ENCODE measurements around the gene CCDC88C.

The CCDC88C gene

DNA sequence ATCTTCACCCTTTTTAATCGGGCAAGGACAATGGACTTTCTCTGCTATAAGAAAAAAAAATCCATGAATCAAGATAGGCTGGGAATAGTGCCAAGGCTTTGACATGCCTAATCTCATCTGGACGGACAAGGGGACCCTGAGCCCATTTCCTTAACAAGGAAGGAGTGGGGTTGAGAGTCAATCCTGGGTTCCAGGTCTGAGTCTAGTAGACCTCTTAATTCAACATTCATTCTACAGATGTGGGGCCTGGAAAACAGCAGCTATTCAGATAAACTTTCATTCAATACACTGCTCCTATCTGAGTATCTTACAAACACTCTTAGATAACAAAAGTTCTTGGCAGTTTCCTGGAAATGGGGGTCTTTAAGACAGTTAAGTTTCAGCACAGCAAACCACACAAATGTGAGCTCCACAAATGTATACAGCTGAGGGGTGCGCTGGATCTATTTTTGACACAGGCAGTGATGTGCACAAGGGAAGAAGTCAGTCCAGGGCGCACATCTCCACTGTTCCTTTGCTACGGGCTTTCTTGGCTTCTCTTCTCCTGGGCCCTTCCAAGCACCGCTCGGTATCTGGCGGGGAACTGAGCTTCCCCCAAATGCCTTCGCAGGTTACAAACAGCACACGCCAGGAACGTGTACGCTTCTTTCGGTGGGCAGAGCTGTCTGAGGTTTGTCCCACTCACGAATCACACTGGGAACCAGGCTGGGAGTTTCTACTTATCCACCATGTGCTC lies 90.9 kb downstream of the CCDC88C start:
- DNase-seq = no peak

DNA sequence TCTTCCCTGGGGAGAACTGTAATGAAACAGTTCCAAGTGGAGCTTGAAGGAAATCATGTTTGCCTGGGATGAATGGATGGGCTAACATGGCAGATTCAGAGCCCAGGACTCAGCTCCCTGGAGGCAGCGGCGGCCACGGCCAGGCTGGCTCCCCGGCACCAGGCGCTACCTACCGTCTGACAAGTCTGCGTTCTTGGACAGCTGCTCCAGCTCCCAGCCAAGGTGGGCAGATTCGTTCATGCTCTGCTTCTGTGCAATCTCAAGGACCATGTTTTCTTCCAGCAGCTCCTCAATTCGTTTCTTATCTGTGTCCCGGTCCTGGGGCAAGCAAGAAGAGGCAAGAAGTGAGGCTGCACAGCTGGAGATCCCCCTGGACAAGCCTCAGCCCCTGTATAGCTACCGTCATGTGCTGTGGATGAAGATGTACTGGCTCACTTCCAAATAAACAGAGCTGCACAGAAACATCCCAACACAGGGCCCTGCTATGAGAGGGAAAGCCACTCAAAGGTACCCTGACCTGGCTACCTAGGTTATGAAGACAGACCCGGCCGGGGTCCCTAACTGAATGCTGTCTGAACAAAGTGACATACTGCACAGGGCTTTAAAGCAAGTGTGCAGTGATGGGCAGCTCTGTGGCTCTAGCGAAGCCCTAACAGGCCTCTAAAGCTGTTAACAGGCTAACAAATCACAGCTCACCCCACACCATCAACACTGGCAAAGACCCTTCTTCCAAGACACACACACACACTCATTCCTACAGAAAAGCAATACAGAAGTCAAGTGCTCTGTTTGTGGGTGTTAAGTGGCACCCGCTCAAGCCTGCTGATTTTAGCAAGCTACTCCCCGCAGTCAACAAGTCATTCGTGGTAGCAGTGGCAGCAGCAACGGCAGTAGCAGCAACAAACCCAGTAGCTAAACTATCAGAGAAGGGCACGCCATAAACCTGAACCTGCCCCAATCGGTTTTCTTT lies 92.7 kb downstream of the CCDC88C start:
- peak; percentile 19 to 31 for DNase-seq

GRCh38 chr14:91323671-91324605 lies 93.7 kb downstream of the CCDC88C start:
- DNase-seq = peak; percentile 91 to 92

DNA sequence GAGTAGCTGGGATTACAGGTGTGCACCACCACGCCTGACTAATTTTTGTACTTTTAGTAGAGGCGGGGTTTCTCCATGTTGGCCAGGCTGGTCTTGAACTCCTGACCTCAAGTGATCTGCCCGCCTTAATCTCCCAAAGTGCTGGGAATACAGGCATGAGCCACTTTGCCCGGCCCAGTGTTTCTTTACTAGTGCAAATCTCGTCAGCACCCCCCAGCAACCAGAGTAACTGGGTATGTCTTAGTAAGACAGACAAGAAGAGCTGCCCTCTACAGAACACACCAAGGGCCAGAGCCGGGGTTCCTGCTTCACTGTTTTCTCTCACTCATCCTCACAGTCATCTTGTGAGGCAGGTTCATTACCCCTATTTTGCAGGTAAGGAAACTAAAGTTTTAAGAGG lies 94.6 kb downstream of the CCDC88C start:
- no peak for DNase-seq

GRCh38 chr14:91322623-91323022 lies 95.0 kb downstream of the CCDC88C start:
- no peak for DNase-seq

DNA sequence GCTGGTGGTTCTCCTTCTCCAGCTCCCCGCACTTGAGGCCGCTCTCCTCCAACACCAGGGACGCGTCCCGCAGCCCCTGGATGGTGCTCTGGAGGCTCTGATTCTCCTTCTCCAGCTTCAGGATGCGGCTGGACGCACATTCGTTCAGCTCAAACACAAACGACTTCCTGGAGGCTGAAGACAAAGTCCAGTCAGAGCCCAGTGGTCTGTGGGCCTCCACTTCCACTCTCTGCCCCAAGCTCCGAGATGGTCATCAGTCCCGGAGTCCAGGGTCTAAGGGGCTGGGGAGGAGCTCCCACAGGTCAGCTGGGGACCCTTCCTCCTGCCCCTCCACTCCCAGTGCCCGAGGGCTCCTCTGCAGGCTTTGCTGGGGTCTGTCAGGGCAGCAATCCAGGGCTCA lies 96.5 kb downstream of the CCDC88C start:
- DNase-seq = no peak

- DNase-seq = no peak
Measured at GRCh38 chr14:91320266-91320665, 97.4 kb downstream of the CCDC88C start.

DNA sequence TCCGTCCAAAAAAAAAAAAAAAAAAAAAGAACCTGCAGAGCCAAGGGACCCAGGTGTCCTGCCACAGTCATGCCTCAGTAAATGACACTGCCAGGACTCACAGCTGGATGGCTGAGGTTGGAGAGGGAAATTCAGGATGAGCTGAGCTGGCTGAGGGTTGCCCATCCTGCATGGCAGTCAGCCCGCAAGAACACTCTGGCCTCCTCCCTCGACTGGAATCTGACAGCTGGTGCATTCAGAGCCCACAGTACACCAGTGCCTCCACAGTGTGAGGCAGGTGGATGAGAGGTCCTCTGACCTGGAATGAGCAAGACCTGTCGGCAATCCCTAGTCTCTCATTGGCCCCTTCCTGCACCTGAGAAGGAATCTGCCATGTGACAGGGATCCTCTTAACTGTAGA lies 98.7 kb downstream of the CCDC88C start:
- no peak for DNase-seq

GRCh38 chr14:91317381-91318308 lies 100.0 kb downstream of the CCDC88C start:
- DNase-seq = peak; percentile 80 to 83

DNA sequence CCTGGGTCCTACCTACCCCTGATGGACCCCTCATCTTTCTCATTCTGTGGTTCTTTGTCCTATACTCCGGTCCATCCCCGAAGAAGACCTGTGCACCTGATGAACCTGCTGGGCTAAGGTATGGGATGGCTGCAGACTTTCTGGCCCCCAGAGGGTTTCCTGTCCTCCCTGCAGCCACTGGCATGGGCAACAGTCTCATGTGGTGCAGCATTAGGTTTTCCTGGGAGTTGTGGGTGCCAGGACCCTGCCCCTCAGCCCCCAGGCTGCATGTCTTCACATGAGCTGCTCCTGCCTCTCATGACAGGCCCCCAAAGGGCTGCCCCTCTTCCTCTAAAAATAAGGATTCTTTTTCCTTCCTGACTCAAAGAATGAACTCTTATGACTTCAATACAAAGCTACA lies 100.9 kb downstream of the CCDC88C start:
- DNase-seq = no peak

DNA sequence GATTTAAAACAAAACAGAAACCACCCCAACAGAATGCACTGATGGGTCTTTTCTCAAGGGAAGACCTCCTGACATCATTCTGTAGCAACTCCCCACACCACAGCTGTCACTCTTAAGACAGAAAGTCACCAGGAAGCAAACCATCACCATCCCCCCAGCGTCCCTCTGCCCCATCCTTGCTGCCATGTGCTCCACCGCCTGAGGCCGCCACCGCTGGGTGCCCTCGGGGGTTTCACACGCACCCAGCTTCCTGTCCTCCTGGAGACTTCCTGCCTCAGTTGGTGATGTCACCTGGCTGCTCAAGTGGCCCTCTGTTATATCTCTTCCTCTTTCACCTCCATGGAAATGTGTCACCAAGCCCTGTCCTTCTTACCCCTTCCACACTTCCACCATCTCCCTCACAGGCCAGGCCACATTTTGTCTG lies 101.8 kb downstream of the CCDC88C start:
- peak; percentile 88 to 90 for DNase-seq

DNA sequence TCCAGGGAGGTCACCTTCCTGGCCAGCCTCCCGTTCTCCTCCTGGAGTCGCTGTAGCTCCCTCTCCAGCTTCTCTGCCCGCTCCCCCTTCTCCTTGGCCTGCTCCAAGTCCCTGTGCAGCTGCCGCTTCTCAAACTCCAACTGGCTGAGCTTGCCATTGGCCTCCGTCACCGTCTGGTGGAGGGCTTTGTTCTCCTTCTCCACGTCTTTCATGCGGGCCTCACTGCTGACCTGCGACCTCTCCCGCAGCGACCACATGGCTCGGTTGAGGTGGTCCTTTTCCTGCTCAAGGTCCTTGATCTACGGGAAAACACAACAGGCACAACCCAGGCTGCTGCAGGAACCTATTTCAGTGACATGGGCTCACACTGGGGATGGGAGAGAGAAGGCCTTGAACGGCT lies 103.8 kb downstream of the CCDC88C start:
- no peak for DNase-seq

DNA sequence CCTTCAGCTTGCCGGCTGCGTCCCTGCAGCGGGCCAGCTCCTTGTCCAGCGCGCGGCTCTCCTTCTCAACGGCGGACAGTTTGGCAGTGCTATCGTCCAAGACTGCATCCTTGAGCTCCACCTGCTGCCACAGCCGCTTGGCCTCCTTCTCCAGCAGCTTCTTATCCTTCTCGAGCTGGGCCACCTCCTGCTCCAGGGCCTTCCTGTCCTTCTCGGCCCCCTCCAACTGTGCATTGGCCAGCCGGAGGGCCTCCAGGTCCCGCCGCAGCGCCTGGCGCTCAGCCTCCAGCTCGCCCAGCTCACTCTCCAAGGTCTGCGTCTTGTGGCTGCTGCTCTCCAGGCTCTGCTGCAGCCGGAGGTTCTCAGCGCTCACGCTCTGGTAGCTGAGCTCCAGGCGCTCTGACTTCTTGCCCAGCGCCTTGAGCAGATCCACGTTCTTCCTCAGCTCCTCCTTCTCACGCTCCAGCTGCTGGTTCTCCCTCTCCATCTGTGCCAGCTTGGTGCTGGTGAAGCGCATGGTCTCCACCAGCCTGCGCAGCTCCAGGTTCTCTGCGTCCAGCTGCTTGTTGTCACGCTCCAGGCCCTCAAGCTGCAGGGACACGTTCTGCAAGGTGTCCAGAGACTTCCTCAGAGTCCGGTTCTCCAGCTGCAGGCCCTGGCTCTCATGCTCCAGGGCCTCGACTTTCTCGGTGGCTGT lies 104.3 kb downstream of the CCDC88C start:
- DNase-seq = no peak

- peak; percentile 74 to 78 for DNase-seq
Measured at GRCh38 chr14:91311284-91311662, 106.3 kb downstream of the CCDC88C start.

DNA sequence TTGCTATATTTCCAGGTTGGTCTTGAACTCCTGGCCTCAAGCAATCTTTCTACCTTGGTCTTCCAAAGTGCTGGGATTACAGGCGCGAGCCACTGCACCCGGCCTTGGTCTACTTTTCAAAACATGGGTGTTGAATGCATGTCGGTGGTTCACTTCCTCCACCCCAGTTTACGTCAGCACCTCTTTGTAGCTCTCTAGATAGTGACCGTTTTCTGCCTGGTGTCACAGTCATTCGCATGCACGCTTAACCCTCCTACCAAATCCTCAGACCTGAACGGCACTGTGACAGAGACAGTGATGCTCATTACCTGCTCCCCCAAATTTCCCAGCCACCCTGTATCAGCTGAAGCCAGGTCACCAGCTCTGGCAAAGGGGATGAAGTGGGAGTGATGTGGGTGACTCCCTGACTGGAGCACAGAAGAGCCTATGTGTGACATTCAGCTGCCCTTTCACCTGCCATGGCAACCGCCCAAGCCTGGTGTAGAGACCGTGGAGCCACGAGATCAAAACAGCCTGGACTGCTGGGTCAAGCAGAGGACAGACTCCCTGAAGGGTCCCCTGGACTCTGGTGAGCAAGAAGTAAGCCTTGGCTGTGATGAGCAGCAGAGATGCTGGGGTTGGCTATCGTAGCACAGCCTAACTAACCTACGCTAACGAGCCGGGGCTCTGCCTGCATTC lies 106.9 kb downstream of the CCDC88C start:
- DNase-seq = peak; percentile 30 to 52

DNA sequence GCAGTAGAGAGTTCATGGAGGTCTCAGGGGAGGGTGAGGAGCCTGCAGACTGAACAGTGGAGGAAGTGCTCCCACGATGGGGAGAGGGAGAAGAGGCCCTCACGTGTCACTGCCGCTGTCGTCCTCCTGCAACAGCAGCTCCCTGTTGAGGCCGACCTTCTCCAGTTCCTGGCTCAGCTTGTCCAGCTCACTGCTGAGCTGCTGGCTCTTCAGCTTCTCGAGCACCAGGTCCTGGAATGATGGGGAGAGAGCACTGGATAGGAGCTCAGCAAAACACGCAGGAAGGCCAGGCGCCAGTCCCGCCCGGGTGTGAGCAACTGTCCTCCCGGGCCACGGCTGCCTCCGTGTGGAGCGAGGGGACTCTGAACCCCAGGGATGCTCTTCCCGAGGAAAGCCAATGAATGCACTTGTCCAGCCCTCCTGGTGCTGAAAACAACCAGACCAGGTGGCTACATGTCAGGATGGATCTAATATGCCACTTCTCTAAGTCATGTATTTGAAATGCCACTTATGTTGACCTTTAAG lies 107.8 kb downstream of the CCDC88C start:
- no peak for DNase-seq

DNA sequence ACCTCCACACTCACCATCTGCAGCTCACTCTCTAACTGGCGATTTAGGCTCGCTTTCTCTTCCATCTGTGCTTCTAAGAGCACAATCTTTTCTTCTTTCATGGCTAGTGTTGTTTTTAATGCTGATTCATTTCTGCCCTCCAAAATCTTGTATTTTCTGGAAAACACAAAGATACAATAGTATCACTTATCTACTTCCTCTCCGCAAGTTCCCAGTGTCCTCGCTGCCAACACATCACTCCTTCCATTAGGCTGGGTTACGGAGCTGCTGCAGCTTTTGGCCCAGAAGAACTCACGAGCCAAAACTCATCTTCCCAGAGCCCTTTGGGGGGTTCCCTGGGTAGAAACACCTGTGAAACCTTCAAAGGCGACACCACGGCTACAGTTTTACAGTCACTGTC lies 109.3 kb downstream of the CCDC88C start:
- no peak for DNase-seq

- no peak for DNase-seq
Measured at GRCh38 chr14:91307652-91308051, 110.0 kb downstream of the CCDC88C start.

- no peak for DNase-seq
Measured at GRCh38 chr14:91307046-91307445, 110.6 kb downstream of the CCDC88C start.

- no peak for DNase-seq
Measured at GRCh38 chr14:91306547-91306946, 111.1 kb downstream of the CCDC88C start.

All from CD4-positive, alpha-beta T cell treated with Interleukin-1 beta for 1 hour (primary cell).